B cell (primary cell): ENCODE results near the gene DOP1B. TPM values are rescaled to one million over a fixed set of nuclear protein-coding genes. Genes with fewer than 3 reads are reported as not detected.

Experiments
- ATAC-seq: fragments of 200-7000 bp; cut with Tn5 transposase; one replicate; pipeline ENCODE4 v1.10.0; 2021; ENCODE audit warnings: low read depth, mild to moderate bottlenecking, moderate number of reproducible peaks, moderate library complexity
- CTCF ChIA-PET: fragments of 350-600 bp; sonication (Branson Sonifier 250); formaldehyde crosslinking; loops from one replicate; lab custom pipeline; 2021; ENCODE audit warnings: antibody characterized with exemption, inconsistent platforms; lab: Charles Lee
- POLR2A ChIA-PET: fragments of 350-600 bp; sonication (Branson Sonifier 250); formaldehyde crosslinking; loops from one replicate; lab custom pipeline; 2021; ENCODE audit warnings: antibody characterized with exemption; lab: Charles Lee
- DNase-seq: peaks from one replicate; pipeline ENCODE4 v3.0.0; 2013
- H2AFZ ChIP-seq: 2 replicates; pipeline ENCODE4 v1.6.1; 2012; ENCODE audit warnings: mild to moderate bottlenecking, low read depth, low read length; ENCODE audit not compliant: insufficient read depth, poor library complexity, severe bottlenecking
- H3K27ac ChIP-seq, 2 donors: 1 replicate in 1 of 2; 2 replicates in 1 of 2; pipeline ENCODE4 v1.5.1; 2012 to 2013; ENCODE audit warnings: low read length in 2 of 2, mild to moderate bottlenecking in 2 of 2, moderate library complexity in 1 of 2
- H3K27me3 ChIP-seq, 4 experiments: fragments of 200-600 bp in 1 of 4; sonication (generic) in 1 of 4; replicated peaks in 1 of 4; 1 replicate in 2 of 4; 2 replicates in 2 of 4; pipeline versions ENCODE4 v1.6.1 to v1.7.0; 2013 to 2016; ENCODE audit warnings: low read length in 3 of 4, mild to moderate bottlenecking in 2 of 4, mixed read lengths in 1 of 4, moderate library complexity in 1 of 4; ENCODE audit not compliant: insufficient read depth in 4 of 4, control insufficient read depth in 3 of 4; ENCODE audit errors: control extremely low read depth in 1 of 4
- H3K36me3 ChIP-seq, 2 experiments: replicated peaks in 1 of 2; 1 replicate in 1 of 2; 2 replicates in 1 of 2; pipeline versions ENCODE4 v1.6.1 to v1.7.1; 2013; ENCODE audit warnings: low read length in 1 of 2; ENCODE audit not compliant: insufficient read depth in 2 of 2, control insufficient read depth in 1 of 2; ENCODE audit errors: control extremely low read depth in 1 of 2, extremely low read depth in 1 of 2
- H3K4me1 ChIP-seq, 2 donors: fragments of 200-600 bp in 1 of 2; sonication (generic) in 1 of 2; 1 replicate in 1 of 2; 2 replicates in 1 of 2; pipeline versions ENCODE4 v1.5.1 to v1.6.1; 2013 to 2017; ENCODE audit warnings: low read length in 2 of 2; ENCODE audit not compliant: control insufficient read depth in 2 of 2, insufficient read depth in 2 of 2
- H3K4me2 ChIP-seq: replicated peaks from 2 replicates; pipeline ENCODE3; 2012; ENCODE audit warnings: mild to moderate bottlenecking, low read depth, low read length; ENCODE audit not compliant: poor library complexity, severe bottlenecking
- H3K4me3 ChIP-seq, 5 experiments: fragments of 200-600 bp in 1 of 5; sonication (generic) in 1 of 5; 1 replicate in 3 of 5; 2 replicates in 2 of 5; pipeline versions ENCODE4 v1.5.1 to v1.7.0; 2011 to 2016; ENCODE audit warnings: low read length in 4 of 5, mild to moderate bottlenecking in 4 of 5, low read depth in 2 of 5, control low read depth in 1 of 5, moderate library complexity in 1 of 5; ENCODE audit not compliant: insufficient read depth in 1 of 5; ENCODE audit errors: control extremely low read depth in 1 of 5, extremely low read depth in 1 of 5
- H3K79me2 ChIP-seq: fragments of 200-600 bp; sonication (generic); one replicate; pipeline ENCODE4 v1.6.0; 2016; ENCODE audit warnings: low read length; ENCODE audit not compliant: control insufficient read depth, insufficient read depth
- H3K9ac ChIP-seq: fragments of 200-600 bp; sonication (generic); 2 replicates; pipeline ENCODE4 v1.6.1; 2017; ENCODE audit warnings: mild to moderate bottlenecking, low read length, moderate library complexity
- H3K9me3 ChIP-seq, 3 donors: one replicate each; pipeline versions ENCODE4 v1.6.1 to v1.7.1; 2013; ENCODE audit warnings: low read length in 2 of 3; ENCODE audit not compliant: control insufficient read depth in 2 of 3, insufficient read depth in 1 of 3; ENCODE audit errors: control extremely low read depth in 1 of 3
- H4K20me1 ChIP-seq: 2 replicates; pipeline ENCODE4 v1.6.0; 2012; ENCODE audit warnings: mild to moderate bottlenecking, low read length; ENCODE audit not compliant: insufficient read depth, control insufficient read depth, poor library complexity, severe bottlenecking
- H3K27ac Mint-ChIP-seq: one replicate; pipeline ENCODE4 v1.8.0; 2021; ENCODE audit warnings: mixed read lengths
- H3K27me3 Mint-ChIP-seq: one replicate; pipeline ENCODE4 v1.8.0; 2021; ENCODE audit warnings: mixed read lengths
- H3K4me1 Mint-ChIP-seq: one replicate; pipeline ENCODE4 v1.8.0; 2021; ENCODE audit warnings: mixed read lengths
- H3K4me3 Mint-ChIP-seq: one replicate; pipeline ENCODE4 v1.8.0; 2021; ENCODE audit warnings: mixed read lengths
- H3K9me3 Mint-ChIP-seq: one replicate; pipeline ENCODE4 v1.8.0; 2022; ENCODE audit warnings: mixed read lengths; ENCODE audit not compliant: insufficient read depth
- CTCF ChIP-seq: fragments of 200-600 bp; IDR thresholded peaks from one replicate; pipeline ENCODE4 v1.8.0; 2022; ENCODE audit warnings: antibody characterized with exemption, mild to moderate bottlenecking
- EZH2 ChIP-seq: IDR thresholded peaks from 2 replicates; pipeline ENCODE4 v1.6.1; 2012; ENCODE audit warnings: borderline replicate concordance, low read depth, mild to moderate bottlenecking, moderate library complexity, low read length; ENCODE audit not compliant: insufficient read depth, poor library complexity, severe bottlenecking
- WGBS: methylation state at CpG from one replicate; pipeline ENCODE4 v1.1.5; 2013; ENCODE audit warnings: missing lambda C conversion rate; ENCODE audit not compliant: insufficient coverage; 5-methylcytosine and 5-hydroxymethylcytosine counted together
- intact Hi-C: fragments of 100-400 bp; cut with micrococcal nuclease; formaldehyde crosslinking; loops from one replicate; pipeline ENCODE4 v1.10.0; 2022
- polyA plus RNA-seq: library from polyadenylated mRNA; depleted of rRNA; stranded (reverse); fragments of >200 nt; gene quantifications from 2 replicates; pipeline ENCODE4 v1.2.3, GENCODE V29; 2012
- total RNA-seq, 2 donors: library from RNA; stranded (reverse); fragments of 120-200 nt in 1 of 2; gene quantifications; 1 replicate in 1 of 2; 2 replicates in 1 of 2; pipeline versions ENCODE4 v1.2.3 to v1.2.4, GENCODE V29; 2013 to 2022

The DOP1B gene
- total and polyA plus RNA-seq, 2 donors (not counting 1 experiment from before 2014, with no cell fraction given), result 31.3 to 44.2 TPM

- intact Hi-C loops, result no loop called here
- ATAC-seq, result no peak
- no peak overlapping the region for H3K9ac ChIP-seq
- peaks cover 20% of the 10 kb centered on the region for H4K20me1 ChIP-seq
- no peaks in the 10 kb centered on the region for H3K9me3 ChIP-seq
- ChIA-PET CTCF (interaction anchor here (1.0 kb wide), 1 partner anchor 30 kb away, joined by 3 read pairs; no protein-coding TSS in a partner anchor), POLR2A (no interaction called here)
- 82% methylated on average over 3 of the region's 5 CpGs for WGBS
- DNase-seq, result no peak
- no peak overlapping the region for H3K4me3 ChIP-seq
- H2AFZ ChIP-seq, result no peak overlapping the region
- Mint-ChIP-seq H3K4me1 (peaks cover 19% of the 10 kb centered on the region), H3K4me3 (no peak overlapping the region), H3K27ac (peak overlapping the region; percentile 58), H3K27me3 (no peaks in the 10 kb centered on the region), H3K9me3 (no peaks in the 10 kb centered on the region)
- H3K4me1 ChIP-seq, result peaks cover 4 to 12% of the 10 kb centered on the region in 2 donors
- peaks cover under 1 to 48% of the 10 kb centered on the region in 2 experiments for H3K36me3 ChIP-seq
- no peak overlapping the region for H3K27ac ChIP-seq
- H3K79me2 ChIP-seq, result peaks cover 48% of the 10 kb centered on the region
- H3K27me3 ChIP-seq, result no peaks in the 10 kb centered on the region
- no peak overlapping the region for H3K4me2 ChIP-seq
- no peak for TF ChIP-seq EZH2
- TF ChIP-seq CTCF, result no peak
Measured at GRCh38 chr21:36171336-36171735, 14.7 kb downstream of the DOP1B start.

GRCh38 chr21:36171741-36172331, 15.2 kb downstream of the DOP1B start:
- H3K4me1 ChIP-seq, result peaks cover 4 to 12% of the 10 kb centered on the region in 2 donors
- no peaks in the 10 kb centered on the region for H3K9me3 ChIP-seq
- TF ChIP-seq CTCF, result no peak
- no peak for TF ChIP-seq EZH2
- no peak overlapping the region for H3K4me2 ChIP-seq
- Mint-ChIP-seq H3K4me1 (peaks cover 19% of the 10 kb centered on the region), H3K4me3 (no peak overlapping the region), H3K27ac (peak overlapping the region; percentile 58), H3K27me3 (no peaks in the 10 kb centered on the region), H3K9me3 (no peaks in the 10 kb centered on the region)
- intact Hi-C loops, result no loop called here
- DNase-seq (no peak), ATAC-seq (no peak)
- H4K20me1 ChIP-seq, result peaks cover 25% of the 10 kb centered on the region
- WGBS, result 85% methylated on average over 9 of the region's 9 CpGs
- H3K27ac ChIP-seq, result no peak overlapping the region
- peaks cover 2 to 46% of the 10 kb centered on the region in 2 experiments for H3K36me3 ChIP-seq
- no peaks in the 10 kb centered on the region for H3K27me3 ChIP-seq
- no peak overlapping the region for H3K4me3 ChIP-seq
- POLR2A ChIA-PET, result no interaction called here
- peaks cover 53% of the 10 kb centered on the region for H3K79me2 ChIP-seq
- CTCF ChIA-PET, result no interaction called here
- no peak overlapping the region for H3K9ac ChIP-seq
- no peak overlapping the region for H2AFZ ChIP-seq
